Neural crest cell (in vitro differentiated cells): ENCODE measurements around the gene MTHFD2. TPM values are rescaled to one million over a fixed set of nuclear protein-coding genes. Genes with fewer than 3 reads are reported as not detected.
"Not testable (repeated sequence)": the region's sequence is repeated elsewhere in the genome, so short reads cannot be mapped to it uniquely, and the experiment has no call there.

Experiments used
- DNase-seq: peaks from one replicate; pipeline ENCODE4 v3.0.0; 2021; ENCODE audit warnings: low read depth, mixed read lengths, low spot score
- H3K27ac Mint-ChIP-seq: one replicate; pipeline ENCODE4 v1.8.0; 2021; ENCODE audit warnings: mild to moderate bottlenecking, mixed read lengths; ENCODE audit not compliant: unreplicated experiment
- H3K27me3 Mint-ChIP-seq: 2 replicates; pipeline ENCODE4 v1.8.0; 2021; ENCODE audit warnings: low read depth, mild to moderate bottlenecking, mixed read lengths
- H3K36me3 Mint-ChIP-seq: 2 replicates; pipeline ENCODE4 v1.8.0; 2021; ENCODE audit warnings: low read depth, mild to moderate bottlenecking, mixed read lengths
- H3K4me1 Mint-ChIP-seq: 2 replicates; pipeline ENCODE4 v1.8.0; 2021; ENCODE audit warnings: mixed read lengths
- H3K4me3 Mint-ChIP-seq: one replicate; pipeline ENCODE4 v1.8.0; 2021; ENCODE audit warnings: mild to moderate bottlenecking, mixed read lengths
- H3K9me3 Mint-ChIP-seq: 2 replicates; pipeline ENCODE4 v1.8.0; 2021; ENCODE audit warnings: mixed read lengths
- total RNA-seq: library from RNA; stranded (reverse); gene quantifications from 2 replicates; pipeline ENCODE4 v1.2.1, GENCODE V29; 2021
- TF ChIP-seq, protein P1 (sequence below): fragments of 200-600 bp; sonication (generic); conservative IDR thresholded peaks from 2 replicates; pipeline ENCODE4 v1.5.0; 2021; ENCODE audit warnings: antibody characterized with exemption, mild to moderate bottlenecking

The MTHFD2 gene
- total RNA-seq, 1 donor from 2014 or later, result 101 TPM

DNA sequence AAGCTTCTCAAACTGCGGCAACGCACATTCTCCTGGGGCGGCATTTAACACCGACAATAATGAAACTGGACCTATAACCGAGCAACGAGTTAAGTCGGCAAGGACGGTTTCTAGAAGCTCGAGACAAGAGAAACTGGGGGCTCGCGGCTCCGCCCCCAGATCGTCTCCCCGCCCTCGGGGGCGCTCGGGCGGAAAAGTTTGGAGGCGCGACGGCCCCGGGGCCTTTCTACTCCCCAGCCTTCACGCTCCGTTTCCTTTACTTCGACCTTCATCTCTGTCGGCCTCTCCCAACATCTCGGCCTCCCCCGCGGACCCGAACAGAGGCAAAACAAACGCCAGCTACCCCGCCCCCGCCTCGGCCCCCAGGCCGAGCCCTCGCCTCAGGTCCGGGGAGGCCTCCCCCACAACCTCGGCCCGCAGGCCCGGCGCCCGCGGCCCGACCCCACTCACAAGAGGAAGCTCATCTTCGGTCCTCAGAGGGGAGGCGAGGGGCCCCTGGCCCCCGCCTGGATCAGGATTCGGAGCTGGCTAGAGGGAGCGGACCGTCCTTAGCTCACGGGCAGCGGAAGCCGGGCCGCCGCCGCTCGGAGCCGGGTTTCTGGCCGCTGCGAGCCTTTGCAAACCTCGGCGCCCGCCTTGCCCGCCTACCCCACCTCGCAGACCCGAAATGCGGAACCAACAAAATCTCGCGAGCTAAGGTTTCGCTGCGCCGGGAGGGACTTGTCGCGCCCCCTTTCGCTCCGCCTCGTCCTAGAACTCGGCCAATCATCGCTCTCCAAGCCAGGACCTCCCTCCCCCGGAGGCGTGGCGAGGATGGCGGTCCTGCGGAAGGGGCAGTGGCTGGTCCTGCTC lies 20.0 kb upstream of the MTHFD2 start, which contains the start of gene MOB1A:
TSS of gene MOB1A (minus strand) at position 669 of the 852 bp plus-strand sequence. CDS start at position 464, 205 bp downstream.
- DNase-seq, result peak; percentile 97
- TF ChIP-seq, protein P1, sequence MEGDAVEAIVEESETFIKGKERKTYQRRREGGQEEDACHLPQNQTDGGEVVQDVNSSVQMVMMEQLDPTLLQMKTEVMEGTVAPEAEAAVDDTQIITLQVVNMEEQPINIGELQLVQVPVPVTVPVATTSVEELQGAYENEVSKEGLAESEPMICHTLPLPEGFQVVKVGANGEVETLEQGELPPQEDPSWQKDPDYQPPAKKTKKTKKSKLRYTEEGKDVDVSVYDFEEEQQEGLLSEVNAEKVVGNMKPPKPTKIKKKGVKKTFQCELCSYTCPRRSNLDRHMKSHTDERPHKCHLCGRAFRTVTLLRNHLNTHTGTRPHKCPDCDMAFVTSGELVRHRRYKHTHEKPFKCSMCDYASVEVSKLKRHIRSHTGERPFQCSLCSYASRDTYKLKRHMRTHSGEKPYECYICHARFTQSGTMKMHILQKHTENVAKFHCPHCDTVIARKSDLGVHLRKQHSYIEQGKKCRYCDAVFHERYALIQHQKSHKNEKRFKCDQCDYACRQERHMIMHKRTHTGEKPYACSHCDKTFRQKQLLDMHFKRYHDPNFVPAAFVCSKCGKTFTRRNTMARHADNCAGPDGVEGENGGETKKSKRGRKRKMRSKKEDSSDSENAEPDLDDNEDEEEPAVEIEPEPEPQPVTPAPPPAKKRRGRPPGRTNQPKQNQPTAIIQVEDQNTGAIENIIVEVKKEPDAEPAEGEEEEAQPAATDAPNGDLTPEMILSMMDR, result no peak
- Mint-ChIP-seq H3K27ac (peak within 1 kb of the TSS; percentile 89), H3K4me3 (peak within 1 kb of the TSS; percentile 96), H3K27me3 (no peaks in the 10 kb centered on the region), H3K4me1 (peaks cover 25% of the 10 kb centered on the region), H3K9me3 (no peaks in the 10 kb centered on the region), H3K36me3 (peaks cover 13% of the 10 kb centered on the region)

DNA sequence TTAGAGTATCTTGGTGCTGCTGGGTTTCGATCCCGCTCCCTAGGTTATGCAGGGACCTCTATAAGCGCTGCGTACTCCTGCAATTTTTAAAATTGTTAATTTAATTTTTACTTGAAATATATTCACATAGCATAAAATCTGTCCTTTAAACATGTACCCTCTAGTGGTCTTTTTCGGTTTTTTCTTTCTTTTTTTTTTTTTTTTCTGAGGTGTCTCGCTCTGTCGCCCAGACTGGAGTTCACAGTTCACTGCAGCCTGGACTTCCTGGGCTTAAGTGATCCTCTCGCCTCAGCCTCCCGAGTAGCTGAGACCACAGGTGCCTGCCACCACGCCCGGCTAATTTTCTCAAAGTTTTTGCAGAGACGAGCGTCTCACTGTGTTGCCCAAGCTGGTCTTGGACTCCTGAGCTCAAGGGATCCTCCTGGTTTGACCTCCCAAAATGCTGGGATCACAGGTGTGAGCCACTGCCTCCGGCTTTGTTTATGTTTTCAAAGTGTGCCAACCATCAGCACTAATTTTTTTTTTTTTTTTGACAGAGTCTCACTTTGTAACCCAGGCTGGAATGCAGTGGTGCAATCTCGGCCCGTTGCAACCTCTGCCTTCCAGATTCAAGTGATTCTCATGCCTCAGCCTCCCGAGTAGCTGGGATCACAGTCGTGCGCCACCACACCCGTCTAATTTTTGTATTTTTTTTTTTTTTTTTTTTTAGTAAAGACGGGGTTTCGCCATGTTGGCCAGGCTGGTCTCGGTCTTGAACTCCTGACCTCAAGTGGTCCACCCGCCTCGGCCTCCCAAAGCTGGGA lies 19.2 kb upstream of the MTHFD2 start:
- DNase-seq, result no peak
- Mint-ChIP-seq H3K4me3 (peak overlapping the region; percentile 96), H3K27me3 (peaks cover 2% of the 10 kb centered on the region), H3K4me1 (peaks cover 24% of the 10 kb centered on the region), H3K9me3 (no peaks in the 10 kb centered on the region), H3K36me3 (peaks cover 12% of the 10 kb centered on the region), H3K27ac (peak overlapping the region; percentile 19)
- TF ChIP-seq, protein P1, result peak; percentile 72

DNA sequence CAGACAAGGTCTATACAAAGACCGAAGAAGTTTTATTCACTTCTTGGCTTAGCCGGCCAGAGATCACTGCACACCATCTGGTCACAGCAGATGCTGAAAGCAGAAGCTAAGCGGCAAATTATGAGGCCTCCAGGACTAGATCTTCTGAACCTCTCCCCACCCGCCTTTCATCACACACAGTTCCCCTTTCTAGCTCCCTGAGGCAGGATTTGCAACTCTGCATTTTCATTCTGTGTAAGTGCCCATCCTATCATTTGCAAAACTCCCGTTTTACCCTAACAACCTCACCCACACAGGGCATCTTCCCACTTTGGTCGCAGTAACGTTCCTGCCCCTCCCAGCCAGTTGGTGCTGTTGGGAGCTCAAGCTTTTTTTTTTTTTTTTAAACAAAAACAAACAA lies 16.7 kb upstream of the MTHFD2 start:
- TF ChIP-seq, protein P1, result no peak
- Mint-ChIP-seq H3K9me3 (no peaks in the 10 kb centered on the region), H3K27me3 (peaks cover 2% of the 10 kb centered on the region), H3K27ac (no peak overlapping the region), H3K4me1 (peaks cover 13% of the 10 kb centered on the region), H3K36me3 (peaks cover 1% of the 10 kb centered on the region), H3K4me3 (peak overlapping the region; percentile 13)
- no peak for DNase-seq

DNA sequence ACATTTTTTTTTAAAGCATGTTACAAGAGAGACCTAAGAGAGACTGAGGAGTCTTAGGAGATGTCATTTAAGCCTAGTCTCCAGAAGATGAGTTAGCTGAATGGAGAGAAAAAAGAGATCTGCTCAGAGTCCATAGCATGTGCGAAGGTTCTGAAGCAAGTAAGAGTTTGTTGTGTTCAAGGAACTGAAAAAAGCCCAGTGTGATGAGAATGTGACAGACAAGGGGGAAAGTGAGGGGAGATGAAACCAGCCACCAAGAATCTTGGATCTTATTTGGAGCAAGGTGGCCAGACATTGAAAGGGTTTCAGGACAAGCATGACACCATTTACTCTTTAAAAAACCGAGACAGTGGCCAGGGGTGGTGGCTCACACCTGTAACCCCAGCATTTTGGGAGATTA lies 14.5 kb upstream of the MTHFD2 start:
- Mint-ChIP-seq H3K27ac (no peak overlapping the region), H3K27me3 (peaks cover 6% of the 10 kb centered on the region), H3K4me3 (no peak overlapping the region), H3K9me3 (no peaks in the 10 kb centered on the region), H3K4me1 (no peaks in the 10 kb centered on the region), H3K36me3 (no peaks in the 10 kb centered on the region)
- TF ChIP-seq, protein P1, result no peak
- DNase-seq, result no peak

DNA sequence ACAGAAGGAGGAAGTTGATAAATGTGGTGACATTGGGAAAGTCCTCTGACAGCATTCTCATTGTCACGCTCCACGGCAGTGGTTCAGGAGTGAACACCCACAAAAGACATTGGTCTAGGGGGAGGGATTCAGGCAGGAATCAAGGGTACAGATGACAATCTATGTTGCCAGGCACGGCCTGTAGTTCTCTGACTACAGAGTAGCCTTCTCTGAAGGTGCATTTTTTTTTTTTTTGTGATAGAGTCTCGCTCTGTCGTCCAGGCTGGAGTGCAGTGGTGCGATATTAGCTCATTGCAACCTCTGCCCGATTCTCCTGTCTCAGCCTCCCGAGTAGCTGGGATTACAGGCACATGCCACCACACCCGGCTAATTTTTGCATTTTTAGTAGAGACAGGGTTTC lies 12.4 kb upstream of the MTHFD2 start:
- Mint-ChIP-seq H3K36me3 (no peaks in the 10 kb centered on the region), H3K27ac (no peak overlapping the region), H3K9me3 (no peaks in the 10 kb centered on the region), H3K27me3 (peaks cover 19% of the 10 kb centered on the region), H3K4me3 (no peak overlapping the region), H3K4me1 (no peaks in the 10 kb centered on the region)
- TF ChIP-seq, protein P1, result no peak
- no peak for DNase-seq

DNA sequence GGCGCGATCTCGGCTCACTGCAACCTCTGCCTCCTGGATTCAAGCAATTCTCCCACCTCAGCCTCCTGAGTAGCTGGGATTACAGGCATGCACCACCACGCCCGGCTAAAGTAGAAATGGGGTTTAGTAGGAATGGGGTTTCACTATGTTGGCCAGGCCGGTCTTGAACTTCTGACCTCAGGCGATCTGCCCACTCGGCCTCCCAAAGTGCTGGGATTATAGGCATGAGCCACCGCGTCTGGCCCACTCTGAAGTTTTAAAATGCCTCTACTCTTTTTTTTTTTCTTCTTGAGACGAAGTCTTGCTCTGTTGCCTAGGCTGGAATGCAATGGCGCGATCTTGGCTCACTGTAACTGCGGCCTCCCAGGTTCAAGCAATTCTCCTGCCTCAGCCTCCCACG lies 11.7 kb upstream of the MTHFD2 start:
- H3K36me3 Mint-ChIP-seq, H3K9me3 Mint-ChIP-seq, DNase-seq, H3K4me1 Mint-ChIP-seq, H3K27ac Mint-ChIP-seq, H3K4me3 Mint-ChIP-seq: not testable (repeated sequence)
- H3K27me3 Mint-ChIP-seq, result peaks cover 21% of the 10 kb centered on the region
